ENCODE data around the gene LAMTOR3. TPM values are rescaled to one million over a fixed set of nuclear protein-coding genes. Genes with fewer than 3 reads are reported as not detected.

The LAMTOR3 gene
- total RNA-seq, 4 donors from 2014 or later: 33.6 to 51.2 (median 41.2) TPM

DNA sequence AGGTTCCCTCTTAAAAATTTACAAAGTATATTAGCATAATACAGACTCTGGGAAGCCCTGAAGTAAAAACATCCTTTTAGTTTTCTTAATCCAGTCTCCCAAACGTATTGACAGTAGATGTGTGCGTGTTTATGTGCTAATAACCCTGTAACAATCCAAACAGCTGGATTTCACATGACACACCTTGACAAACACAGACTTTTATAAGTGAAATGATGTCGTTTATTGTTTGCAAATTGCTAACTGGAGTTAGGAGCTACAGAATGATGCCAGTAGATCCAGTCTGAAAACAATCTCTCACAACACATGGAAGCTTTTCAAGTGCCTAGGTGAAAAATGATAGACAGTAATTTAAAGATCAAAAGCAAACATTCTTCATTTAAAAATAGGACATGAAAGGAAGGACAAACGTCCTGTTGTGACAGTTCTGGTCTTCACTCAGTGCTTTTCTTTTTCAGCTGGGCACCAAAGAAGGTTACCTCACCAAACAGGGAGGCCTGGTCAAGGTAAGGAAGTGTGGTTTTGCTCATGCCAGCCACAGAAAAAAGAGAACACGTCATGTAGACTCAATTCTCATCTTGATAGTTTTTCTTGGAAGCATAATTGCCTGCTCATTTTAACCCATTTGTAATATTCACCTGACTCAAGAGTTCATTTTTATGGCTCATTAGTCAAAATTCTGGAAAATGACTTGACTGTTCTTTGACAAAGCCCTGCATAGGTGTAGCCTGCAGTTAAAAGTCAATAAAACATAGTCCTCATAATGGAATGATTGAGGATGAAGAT is 32.9 kb downstream of the LAMTOR3 start:
- no peak for DNase-seq (ENCODE audit: low spot score in 2 of 2)
- TF ChIP-seq, protein P1, sequence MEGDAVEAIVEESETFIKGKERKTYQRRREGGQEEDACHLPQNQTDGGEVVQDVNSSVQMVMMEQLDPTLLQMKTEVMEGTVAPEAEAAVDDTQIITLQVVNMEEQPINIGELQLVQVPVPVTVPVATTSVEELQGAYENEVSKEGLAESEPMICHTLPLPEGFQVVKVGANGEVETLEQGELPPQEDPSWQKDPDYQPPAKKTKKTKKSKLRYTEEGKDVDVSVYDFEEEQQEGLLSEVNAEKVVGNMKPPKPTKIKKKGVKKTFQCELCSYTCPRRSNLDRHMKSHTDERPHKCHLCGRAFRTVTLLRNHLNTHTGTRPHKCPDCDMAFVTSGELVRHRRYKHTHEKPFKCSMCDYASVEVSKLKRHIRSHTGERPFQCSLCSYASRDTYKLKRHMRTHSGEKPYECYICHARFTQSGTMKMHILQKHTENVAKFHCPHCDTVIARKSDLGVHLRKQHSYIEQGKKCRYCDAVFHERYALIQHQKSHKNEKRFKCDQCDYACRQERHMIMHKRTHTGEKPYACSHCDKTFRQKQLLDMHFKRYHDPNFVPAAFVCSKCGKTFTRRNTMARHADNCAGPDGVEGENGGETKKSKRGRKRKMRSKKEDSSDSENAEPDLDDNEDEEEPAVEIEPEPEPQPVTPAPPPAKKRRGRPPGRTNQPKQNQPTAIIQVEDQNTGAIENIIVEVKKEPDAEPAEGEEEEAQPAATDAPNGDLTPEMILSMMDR (IDR thresholded peaks at IDR 0.05): no peak
- no peak for TF ChIP-seq POLR2A (IDR thresholded peaks at IDR 0.05)
- 57 to 61% methylated on average over 5 of the region's 5 CpGs for WGBS, 2 donors
- intact Hi-C loops (cut with DNase I; ENCODE audit: low total_unique reads): no loop called here
- H3K4me3 ChIP-seq (ENCODE audit: low read depth, poor library complexity, severe bottlenecking): no peak overlapping the region

DNA sequence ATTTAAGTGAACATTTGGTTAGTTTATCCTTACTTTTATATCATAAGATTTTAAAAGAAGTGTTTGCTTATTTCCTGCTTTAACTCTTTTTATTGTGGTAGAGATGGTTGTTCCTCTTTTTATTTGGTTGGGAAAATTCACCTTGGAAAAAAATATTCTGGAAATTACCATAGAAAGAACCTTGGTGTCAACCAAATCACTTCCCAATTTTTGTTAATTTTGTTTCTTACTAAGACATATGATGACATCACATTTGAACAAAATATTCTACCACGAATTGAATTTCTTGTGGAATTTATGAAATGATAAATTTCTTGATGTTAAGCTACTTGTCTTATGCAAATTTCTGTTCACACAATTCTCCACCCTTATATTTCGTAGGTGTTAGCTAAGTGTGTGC is 33.7 kb downstream of the LAMTOR3 start:
- H3K4me3 ChIP-seq (ENCODE audit: low read depth, poor library complexity, severe bottlenecking): no peak overlapping the region
- WGBS, 2 donors: 76 to 77% methylated on average over 2 of the region's 2 CpGs
- no peak for DNase-seq (ENCODE audit: low spot score in 2 of 2)
- intact Hi-C loops (cut with DNase I; ENCODE audit: low total_unique reads): no loop called here
- TF ChIP-seq, protein P1 (IDR thresholded peaks at IDR 0.05): no peak
- TF ChIP-seq POLR2A (IDR thresholded peaks at IDR 0.05): no peak

DNA sequence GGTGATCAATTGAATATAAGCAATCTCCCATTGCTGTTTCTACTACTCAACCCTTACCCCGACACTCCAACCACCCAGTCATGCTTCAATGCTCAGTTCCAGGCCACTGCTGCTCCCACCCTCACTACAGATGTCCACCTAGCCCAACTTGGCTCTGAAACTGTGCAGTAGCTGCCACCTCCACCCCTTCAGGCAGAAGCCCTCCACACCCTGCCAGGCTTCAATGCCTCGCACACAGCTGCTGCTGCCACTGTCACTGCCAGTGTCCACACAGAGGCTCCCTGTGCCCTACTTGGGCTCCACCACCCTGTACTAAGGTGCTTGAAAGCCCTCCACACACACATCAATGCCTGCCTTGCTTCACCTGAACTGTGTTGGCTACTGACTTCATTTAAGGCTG is 34.6 kb downstream of the LAMTOR3 start:
- no peak overlapping the region for H3K4me3 ChIP-seq (ENCODE audit: low read depth, poor library complexity, severe bottlenecking)
- DNase-seq (ENCODE audit: low spot score in 2 of 2): no peak
- no peak for TF ChIP-seq POLR2A (IDR thresholded peaks at IDR 0.05)
- TF ChIP-seq, protein P1 (IDR thresholded peaks at IDR 0.05): no peak
- intact Hi-C loops (cut with DNase I; ENCODE audit: low total_unique reads): no loop called here
- 85 to 90% methylated on average over 2 of the region's 2 CpGs for WGBS, 2 donors

DNA sequence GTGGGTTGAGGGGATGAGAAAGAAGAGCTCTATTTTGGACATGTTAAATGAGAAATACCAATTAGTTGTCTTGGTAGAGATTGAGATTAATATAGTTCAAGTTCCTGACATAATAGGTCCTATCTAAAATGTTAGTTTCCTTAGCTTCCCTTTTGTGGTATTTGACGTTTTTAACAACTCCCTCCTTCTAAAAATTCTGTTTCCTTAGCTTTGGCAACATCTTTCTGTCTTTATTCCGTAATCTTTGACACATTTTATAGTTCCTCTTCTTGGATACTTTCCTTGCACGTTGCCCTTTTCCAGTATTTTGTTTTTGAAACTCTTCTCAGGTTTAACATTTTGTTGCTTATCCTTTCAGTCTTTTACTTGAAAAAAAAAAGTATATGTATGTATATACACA is 36.9 kb downstream of the LAMTOR3 start:
- DNase-seq (ENCODE audit: low spot score in 2 of 2): no peak
- 49 to 54% methylated on average over 3 of the region's 3 CpGs for WGBS, 2 donors
- intact Hi-C loops (cut with DNase I; ENCODE audit: low total_unique reads): no loop called here
- no peak for TF ChIP-seq POLR2A (IDR thresholded peaks at IDR 0.05)
- TF ChIP-seq, protein P1 (IDR thresholded peaks at IDR 0.05): no peak
- no peak overlapping the region for H3K4me3 ChIP-seq (ENCODE audit: low read depth, poor library complexity, severe bottlenecking)

DNA sequence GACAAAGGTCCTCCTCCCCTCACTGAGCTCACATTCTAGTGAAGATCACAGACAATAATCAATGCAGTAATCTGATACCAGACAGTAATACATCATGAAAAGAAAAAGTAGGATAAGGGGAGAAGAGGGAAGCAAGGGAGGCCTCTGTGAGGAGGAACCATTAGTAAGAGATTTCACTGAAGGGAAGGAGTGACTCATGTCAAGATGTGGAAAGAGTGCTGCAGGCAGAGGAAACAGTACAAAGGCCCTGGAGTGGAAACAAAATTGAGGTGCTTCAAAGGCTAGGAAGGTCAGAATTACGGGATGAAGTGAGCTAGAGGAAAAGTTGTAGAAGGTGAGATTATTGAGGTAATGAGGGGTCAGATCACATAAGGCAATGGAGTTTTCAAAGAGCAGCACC is 38.1 kb downstream of the LAMTOR3 start:
- DNase-seq (ENCODE audit: low spot score in 2 of 2): no peak
- WGBS, 2 donors: 58 to 63% methylated on average over 1 of the region's 1 CpG
- intact Hi-C loops (cut with DNase I; ENCODE audit: low total_unique reads): no loop called here
- TF ChIP-seq, protein P1 (IDR thresholded peaks at IDR 0.05): no peak
- TF ChIP-seq POLR2A (IDR thresholded peaks at IDR 0.05): no peak
- no peak overlapping the region for H3K4me3 ChIP-seq (ENCODE audit: low read depth, poor library complexity, severe bottlenecking)

DNA sequence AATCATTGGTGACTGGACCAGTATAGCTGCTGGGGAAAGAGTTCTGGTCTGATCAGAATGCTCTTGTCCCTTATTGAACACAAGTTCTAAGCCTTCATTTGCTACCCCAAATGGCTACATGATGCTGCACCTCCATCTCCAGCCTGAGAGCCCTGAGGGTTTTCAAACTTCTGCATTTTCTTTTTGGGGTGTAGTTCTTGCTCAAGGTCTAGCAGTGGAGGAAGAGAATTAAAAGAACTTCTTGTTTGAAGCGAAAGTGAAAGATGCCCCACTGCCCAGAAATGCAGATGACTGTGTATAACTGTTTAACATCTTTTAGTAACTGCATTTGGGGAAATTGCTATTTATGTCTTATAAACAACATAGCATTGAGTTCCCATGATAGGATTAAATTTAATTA is 38.5 kb downstream of the LAMTOR3 start:
- H3K4me3 ChIP-seq (ENCODE audit: low read depth, poor library complexity, severe bottlenecking): no peak overlapping the region
- WGBS, 2 donors: 72 to 79% methylated on average over 1 of the region's 1 CpG
- intact Hi-C loops (cut with DNase I; ENCODE audit: low total_unique reads): no loop called here
- no peak for DNase-seq (ENCODE audit: low spot score in 2 of 2)
- TF ChIP-seq, protein P1 (IDR thresholded peaks at IDR 0.05): no peak
- no peak for TF ChIP-seq POLR2A (IDR thresholded peaks at IDR 0.05)

Measured in lower leg skin (tissue), 4 donors.